WTC11 (cell line): ENCODE results near the gene CLDN5. TPM values are rescaled to one million over a fixed set of nuclear protein-coding genes. Genes with fewer than 3 reads are reported as not detected.
"Not testable (repeated sequence)": the region's sequence is repeated elsewhere in the genome, so short reads cannot be mapped to it uniquely, and the experiment has no call there.

ENCODE experiments used
- ATAC-seq: fragments of 200-7000 bp; cut with Tn5 transposase; 2 replicates; pipeline ENCODE4 v1.10.0; 2021; ENCODE audit warnings: mild to moderate bottlenecking, moderate library complexity
- CTCF ChIA-PET: fragments of 300-600 bp; sonication (Branson Sonifier 250); formaldehyde crosslinking; loops from one replicate; lab custom pipeline; 2021; ENCODE audit warnings: antibody characterized with exemption; lab: Charles Lee
- POLR2A ChIA-PET: fragments of 350-600 bp; sonication (Branson Sonifier 250); formaldehyde crosslinking; loops from one replicate; lab custom pipeline; 2021; ENCODE audit warnings: antibody characterized with exemption; lab: Charles Lee
- DNase-seq: peaks from one replicate; pipeline ENCODE4 v3.0.0; 2021; ENCODE audit warnings: low spot score
- H3K27ac Mint-ChIP-seq: 2 replicates; pipeline ENCODE4 v1.8.0; 2021; ENCODE audit warnings: mixed read lengths
- H3K27me3 Mint-ChIP-seq: 2 replicates; pipeline ENCODE4 v1.8.0; 2021; ENCODE audit warnings: low read depth, mild to moderate bottlenecking, moderate library complexity, mixed read lengths
- H3K36me3 Mint-ChIP-seq: 2 replicates; pipeline ENCODE4 v1.8.0; 2021; ENCODE audit warnings: mixed read lengths
- H3K4me1 Mint-ChIP-seq: 2 replicates; pipeline ENCODE4 v1.8.0; 2022; ENCODE audit warnings: mixed read lengths
- H3K4me3 Mint-ChIP-seq: 2 replicates; pipeline ENCODE4 v1.8.0; 2021; ENCODE audit warnings: mild to moderate bottlenecking, moderate library complexity, mixed read lengths
- H3K9me3 Mint-ChIP-seq: 2 replicates; pipeline ENCODE4 v1.8.0; 2021; ENCODE audit warnings: mixed read lengths
- ATF1 ChIP-seq: sonication (generic); formaldehyde crosslinking; IDR thresholded peaks from 2 replicates; pipeline ENCODE4 v1.8.1; 2023; ENCODE audit warnings: mild to moderate bottlenecking, moderate library complexity, missing genetic modification reagents
- ELF4 ChIP-seq: sonication (generic); formaldehyde crosslinking; IDR thresholded peaks from 2 replicates; pipeline ENCODE4 v1.8.1; 2022; ENCODE audit warnings: low read depth, mild to moderate bottlenecking, moderate library complexity, missing genetic modification reagents
- ETV6 ChIP-seq: sonication (generic); formaldehyde crosslinking; IDR thresholded peaks from 2 replicates; pipeline ENCODE4 v1.8.1; 2022; ENCODE audit warnings: mild to moderate bottlenecking, missing genetic modification reagents
- FOXJ3 ChIP-seq: sonication (generic); formaldehyde crosslinking; IDR thresholded peaks from 2 replicates; pipeline ENCODE4 v1.9.0; 2021; ENCODE audit warnings: missing genetic modification reagents, mild to moderate bottlenecking, borderline replicate concordance
- GABPB1 ChIP-seq: sonication (generic); formaldehyde crosslinking; IDR thresholded peaks from 2 replicates; pipeline ENCODE4 v1.8.1; 2023; ENCODE audit warnings: mild to moderate bottlenecking, missing genetic modification reagents
- GRHL2 ChIP-seq: fragments of 250-450 bp; sonication (Bioruptor Pico); IDR thresholded peaks from 2 replicates; pipeline ENCODE4 v1.8.0; 2022; ENCODE audit warnings: mild to moderate bottlenecking, moderate library complexity; ENCODE audit not compliant: insufficient replicate concordance, severe bottlenecking
- JUN ChIP-seq: sonication (generic); formaldehyde crosslinking; IDR thresholded peaks from 2 replicates; pipeline ENCODE4 v1.8.0; 2023; ENCODE audit warnings: mild to moderate bottlenecking, missing genetic modification reagents
- OVOL2 ChIP-seq: fragments of 250-450 bp; sonication (Bioruptor Pico); IDR thresholded peaks from 2 replicates; pipeline ENCODE4 v1.9.0; 2021; ENCODE audit warnings: mild to moderate bottlenecking, borderline replicate concordance
- PRRX2 ChIP-seq: fragments of 250-450 bp; sonication (Bioruptor Pico); IDR thresholded peaks from 2 replicates; pipeline ENCODE4 v1.8.0; 2021; ENCODE audit warnings: mild to moderate bottlenecking
- SMAD3 ChIP-seq: sonication (generic); formaldehyde crosslinking; IDR thresholded peaks from 2 replicates; pipeline ENCODE4 v1.8.0; 2022; ENCODE audit warnings: missing genetic modification reagents, mild to moderate bottlenecking, borderline replicate concordance
- TEAD4 ChIP-seq: sonication (generic); formaldehyde crosslinking; IDR thresholded peaks from 2 replicates; pipeline ENCODE4 v1.8.0; 2022; ENCODE audit warnings: mild to moderate bottlenecking, missing genetic modification reagents
- ZBTB21 ChIP-seq: sonication (generic); formaldehyde crosslinking; IDR thresholded peaks from 2 replicates; pipeline ENCODE4 v1.8.1; 2023; ENCODE audit warnings: mild to moderate bottlenecking, missing genetic modification reagents, borderline replicate concordance
- ZNF121 ChIP-seq: sonication (generic); formaldehyde crosslinking; IDR thresholded peaks from 2 replicates; pipeline ENCODE4 v1.8.0; 2023; ENCODE audit warnings: missing genetic modification reagents
- ZNF396 ChIP-seq: fragments of 250-450 bp; sonication (Bioruptor Pico); IDR thresholded peaks from 2 replicates; pipeline ENCODE4 v1.8.0; 2021; ENCODE audit warnings: mild to moderate bottlenecking, moderate library complexity, borderline replicate concordance
- ZNF671 ChIP-seq: fragments of 250-450 bp; sonication (Bioruptor Pico); IDR thresholded peaks from 2 replicates; pipeline ENCODE4 v1.8.0; 2021; ENCODE audit warnings: mild to moderate bottlenecking
- total RNA-seq: library from RNA; stranded (reverse); gene quantifications from 3 replicates; pipeline ENCODE4 v1.2.3, GENCODE V29; 2021
- TF ChIP-seq, protein P1 (sequence below): sonication (generic); formaldehyde crosslinking; IDR thresholded peaks from 2 replicates; pipeline ENCODE4 v1.8.1; 2022; ENCODE audit warnings: mild to moderate bottlenecking, moderate library complexity, missing genetic modification reagents
- TF ChIP-seq, protein P2 (sequence below): fragments of 200-600 bp; IDR thresholded peaks from 2 replicates; pipeline ENCODE4 v1.8.0; 2022; ENCODE audit warnings: antibody characterized with exemption
- TF ChIP-seq, protein P3 (sequence below): sonication (generic); formaldehyde crosslinking; IDR thresholded peaks from 2 replicates; pipeline ENCODE4 v1.8.1; 2022; ENCODE audit warnings: missing genetic modification reagents, borderline replicate concordance
- TF ChIP-seq, protein P4 (sequence below): sonication (generic); formaldehyde crosslinking; IDR thresholded peaks from 2 replicates; pipeline ENCODE4 v1.8.1; 2023; ENCODE audit warnings: mild to moderate bottlenecking, missing genetic modification reagents, moderate library complexity
- TF ChIP-seq, protein P5 (sequence below): sonication (generic); formaldehyde crosslinking; IDR thresholded peaks from 2 replicates; pipeline ENCODE4 v1.8.1; 2022; ENCODE audit warnings: mild to moderate bottlenecking, missing genetic modification reagents, moderate library complexity, borderline replicate concordance
- TF ChIP-seq, protein P6 (sequence below): fragments of 250-450 bp; sonication (Bioruptor Pico); IDR thresholded peaks from 2 replicates; pipeline ENCODE4 v1.8.0; 2021; ENCODE audit warnings: mild to moderate bottlenecking
- TF ChIP-seq, protein P7 (sequence below): fragments of 250-450 bp; sonication (Bioruptor Pico); IDR thresholded peaks from 2 replicates; pipeline ENCODE4 v1.9.0; 2021; ENCODE audit warnings: moderate library complexity, mild to moderate bottlenecking, inconsistent platforms, borderline replicate concordance

CLDN5 gene
- total RNA-seq, 1 experiment from 2014 or later = 1.0 TPM

DNA sequence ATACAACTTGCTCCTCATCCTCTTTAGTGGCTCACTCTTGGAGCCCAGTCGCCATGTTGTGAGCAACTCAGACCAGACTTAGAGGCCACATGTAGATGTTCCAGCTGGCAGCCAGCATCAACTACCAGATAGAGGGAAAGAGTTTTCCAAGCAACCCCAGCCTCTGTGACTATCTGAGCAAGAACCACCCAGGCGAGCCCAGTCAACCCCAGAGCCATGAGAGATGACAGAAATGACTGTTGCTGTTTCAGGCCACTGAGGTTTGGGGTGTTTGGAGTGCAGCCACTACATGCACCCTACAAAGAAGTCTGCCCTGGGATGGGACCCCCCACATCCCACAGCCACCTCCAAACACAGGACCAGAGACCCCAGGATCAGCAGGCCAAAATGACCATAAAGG is 24.8 kb upstream of the CLDN5 start (continued):
- no peak for TF ChIP-seq ATF1 (CRISPR knock-in tag)

DNA sequence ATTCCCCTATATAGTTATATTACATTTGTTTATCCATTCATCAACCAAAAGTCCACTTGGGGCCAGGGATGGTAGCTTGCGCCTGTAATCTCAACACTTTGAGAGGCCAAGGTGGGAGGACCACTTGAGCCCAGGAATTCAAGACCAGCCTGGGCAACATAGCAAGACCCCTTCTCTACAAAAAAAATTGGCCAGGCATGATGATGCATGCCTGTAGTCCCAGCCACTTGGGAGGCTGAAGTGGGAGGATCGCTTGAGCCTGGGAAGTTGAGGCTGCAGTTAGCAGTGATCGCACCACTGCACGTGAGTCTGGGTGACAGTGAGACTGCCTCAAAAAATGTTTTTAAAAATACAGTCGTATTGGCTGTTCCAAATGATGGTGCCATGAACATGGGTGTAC is 24.2 kb upstream of the CLDN5 start:
- H3K9me3 Mint-ChIP-seq, H3K27me3 Mint-ChIP-seq, H3K4me1 Mint-ChIP-seq, H3K36me3 Mint-ChIP-seq, ATAC-seq, H3K27ac Mint-ChIP-seq, H3K4me3 Mint-ChIP-seq, DNase-seq, POLR2A ChIA-PET: not testable (repeated sequence)
- CTCF ChIA-PET = interaction anchor here (1.5 kb wide), 1 partner anchor 81 kb away, joined by 3 read pairs; no protein-coding TSS in a partner anchor
- peak; percentile 28; the same call in 1 of the 2 replicates for TF ChIP-seq ZNF121 (CRISPR knock-in tag)

DNA sequence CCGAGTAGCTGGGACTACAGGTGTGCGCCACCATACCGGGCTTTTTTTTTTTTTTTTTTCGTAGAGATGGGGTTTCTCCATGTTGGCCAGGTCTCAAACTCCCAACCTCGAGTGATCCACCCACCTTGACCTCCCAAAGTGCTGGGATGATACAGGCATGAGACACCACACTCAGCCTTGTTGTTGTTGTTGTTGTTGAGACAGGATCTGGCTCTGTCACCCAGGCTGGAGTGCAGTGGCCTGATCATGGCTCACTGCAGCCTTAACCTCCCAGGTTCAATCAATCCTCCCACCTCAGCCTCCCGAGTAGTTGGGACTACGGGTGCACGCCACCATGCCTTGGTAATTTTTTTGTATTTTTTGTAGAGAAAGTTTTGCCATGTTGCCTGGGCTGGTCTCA is 23.4 kb upstream of the CLDN5 start:
- Mint-ChIP-seq H3K27ac (no peak overlapping the region), H3K36me3 (no peaks in the 10 kb centered on the region), H3K9me3 (no peaks in the 10 kb centered on the region), H3K4me1 (no peaks in the 10 kb centered on the region), H3K27me3 (no peaks in the 10 kb centered on the region), H3K4me3 (no peak overlapping the region)
- DNase-seq (no peak), ATAC-seq (no peak)
- ChIA-PET CTCF (no interaction called here), POLR2A (no interaction called here)
- TF ChIP-seq GRHL2 = no peak
- TF ChIP-seq, protein P1, sequence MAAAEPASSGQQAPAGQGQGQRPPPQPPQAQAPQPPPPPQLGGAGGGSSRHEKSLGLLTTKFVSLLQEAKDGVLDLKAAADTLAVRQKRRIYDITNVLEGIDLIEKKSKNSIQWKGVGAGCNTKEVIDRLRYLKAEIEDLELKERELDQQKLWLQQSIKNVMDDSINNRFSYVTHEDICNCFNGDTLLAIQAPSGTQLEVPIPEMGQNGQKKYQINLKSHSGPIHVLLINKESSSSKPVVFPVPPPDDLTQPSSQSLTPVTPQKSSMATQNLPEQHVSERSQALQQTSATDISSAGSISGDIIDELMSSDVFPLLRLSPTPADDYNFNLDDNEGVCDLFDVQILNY (CRISPR knock-in tag) = no peak
- TF ChIP-seq, protein P2, sequence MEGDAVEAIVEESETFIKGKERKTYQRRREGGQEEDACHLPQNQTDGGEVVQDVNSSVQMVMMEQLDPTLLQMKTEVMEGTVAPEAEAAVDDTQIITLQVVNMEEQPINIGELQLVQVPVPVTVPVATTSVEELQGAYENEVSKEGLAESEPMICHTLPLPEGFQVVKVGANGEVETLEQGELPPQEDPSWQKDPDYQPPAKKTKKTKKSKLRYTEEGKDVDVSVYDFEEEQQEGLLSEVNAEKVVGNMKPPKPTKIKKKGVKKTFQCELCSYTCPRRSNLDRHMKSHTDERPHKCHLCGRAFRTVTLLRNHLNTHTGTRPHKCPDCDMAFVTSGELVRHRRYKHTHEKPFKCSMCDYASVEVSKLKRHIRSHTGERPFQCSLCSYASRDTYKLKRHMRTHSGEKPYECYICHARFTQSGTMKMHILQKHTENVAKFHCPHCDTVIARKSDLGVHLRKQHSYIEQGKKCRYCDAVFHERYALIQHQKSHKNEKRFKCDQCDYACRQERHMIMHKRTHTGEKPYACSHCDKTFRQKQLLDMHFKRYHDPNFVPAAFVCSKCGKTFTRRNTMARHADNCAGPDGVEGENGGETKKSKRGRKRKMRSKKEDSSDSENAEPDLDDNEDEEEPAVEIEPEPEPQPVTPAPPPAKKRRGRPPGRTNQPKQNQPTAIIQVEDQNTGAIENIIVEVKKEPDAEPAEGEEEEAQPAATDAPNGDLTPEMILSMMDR = no peak
- no peak for TF ChIP-seq OVOL2 (CRISPR knock-in tag)
- no peak for TF ChIP-seq PRRX2 (CRISPR knock-in tag)
- no peak for TF ChIP-seq ETV6
- no peak for TF ChIP-seq GABPB1
- no peak for TF ChIP-seq TEAD4
- TF ChIP-seq ZNF396 = no peak

DNA sequence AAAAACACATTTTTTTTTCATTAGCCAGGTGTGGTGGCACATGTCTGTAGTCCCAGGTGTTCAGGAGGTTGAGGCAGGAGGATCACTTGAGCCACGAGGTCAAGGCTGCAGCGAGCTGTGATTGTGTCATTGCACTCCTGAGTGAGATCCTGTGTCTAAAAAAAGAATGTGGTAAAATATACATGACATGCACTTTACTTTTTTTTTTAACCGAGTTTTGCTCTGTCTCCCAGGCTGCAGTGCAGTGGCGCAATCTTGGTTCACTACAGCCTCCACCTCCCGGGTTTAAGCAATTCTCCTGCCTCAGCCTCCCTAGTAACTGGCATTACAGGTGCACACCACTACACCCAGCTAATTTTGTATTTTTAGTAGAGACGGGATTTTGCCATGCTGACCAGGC is 22.5 kb upstream of the CLDN5 start:
- CTCF ChIA-PET = no interaction called here
- Mint-ChIP-seq H3K4me3 (no peak overlapping the region), H3K4me1 (no peaks in the 10 kb centered on the region), H3K36me3 (no peaks in the 10 kb centered on the region), H3K9me3 (no peaks in the 10 kb centered on the region), H3K27me3 (no peaks in the 10 kb centered on the region), H3K27ac (no peak overlapping the region)
- POLR2A ChIA-PET = no interaction called here
- DNase-seq (no peak), ATAC-seq (no peak)
- TF ChIP-seq, protein P3, sequence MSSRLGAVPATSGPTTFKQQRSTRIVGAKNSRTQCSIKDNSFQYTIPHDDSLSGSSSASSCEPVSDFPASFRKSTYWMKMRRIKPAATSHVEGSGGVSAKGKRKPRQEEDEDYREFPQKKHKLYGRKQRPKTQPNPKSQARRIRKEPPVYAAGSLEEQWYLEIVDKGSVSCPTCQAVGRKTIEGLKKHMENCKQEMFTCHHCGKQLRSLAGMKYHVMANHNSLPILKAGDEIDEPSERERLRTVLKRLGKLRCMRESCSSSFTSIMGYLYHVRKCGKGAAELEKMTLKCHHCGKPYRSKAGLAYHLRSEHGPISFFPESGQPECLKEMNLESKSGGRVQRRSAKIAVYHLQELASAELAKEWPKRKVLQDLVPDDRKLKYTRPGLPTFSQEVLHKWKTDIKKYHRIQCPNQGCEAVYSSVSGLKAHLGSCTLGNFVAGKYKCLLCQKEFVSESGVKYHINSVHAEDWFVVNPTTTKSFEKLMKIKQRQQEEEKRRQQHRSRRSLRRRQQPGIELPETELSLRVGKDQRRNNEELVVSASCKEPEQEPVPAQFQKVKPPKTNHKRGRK (CRISPR knock-in tag) = no peak
- TF ChIP-seq, protein P4, sequence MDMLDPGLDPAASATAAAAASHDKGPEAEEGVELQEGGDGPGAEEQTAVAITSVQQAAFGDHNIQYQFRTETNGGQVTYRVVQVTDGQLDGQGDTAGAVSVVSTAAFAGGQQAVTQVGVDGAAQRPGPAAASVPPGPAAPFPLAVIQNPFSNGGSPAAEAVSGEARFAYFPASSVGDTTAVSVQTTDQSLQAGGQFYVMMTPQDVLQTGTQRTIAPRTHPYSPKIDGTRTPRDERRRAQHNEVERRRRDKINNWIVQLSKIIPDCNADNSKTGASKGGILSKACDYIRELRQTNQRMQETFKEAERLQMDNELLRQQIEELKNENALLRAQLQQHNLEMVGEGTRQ (CRISPR knock-in tag) = no peak
- TF ChIP-seq OVOL2 (CRISPR knock-in tag) (no peak), ZNF671 (no peak), ZNF396 (no peak), JUN (CRISPR knock-in tag) (no peak), SMAD3 (CRISPR knock-in tag) (no peak), ELF4 (CRISPR knock-in tag) (no peak), ETV6 (no peak), FOXJ3 (CRISPR knock-in tag) (no peak), ZBTB21 (CRISPR knock-in tag) (no peak)
- TF ChIP-seq, protein P5, sequence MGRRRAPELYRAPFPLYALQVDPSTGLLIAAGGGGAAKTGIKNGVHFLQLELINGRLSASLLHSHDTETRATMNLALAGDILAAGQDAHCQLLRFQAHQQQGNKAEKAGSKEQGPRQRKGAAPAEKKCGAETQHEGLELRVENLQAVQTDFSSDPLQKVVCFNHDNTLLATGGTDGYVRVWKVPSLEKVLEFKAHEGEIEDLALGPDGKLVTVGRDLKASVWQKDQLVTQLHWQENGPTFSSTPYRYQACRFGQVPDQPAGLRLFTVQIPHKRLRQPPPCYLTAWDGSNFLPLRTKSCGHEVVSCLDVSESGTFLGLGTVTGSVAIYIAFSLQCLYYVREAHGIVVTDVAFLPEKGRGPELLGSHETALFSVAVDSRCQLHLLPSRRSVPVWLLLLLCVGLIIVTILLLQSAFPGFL = no peak
- TF ChIP-seq, protein P6, sequence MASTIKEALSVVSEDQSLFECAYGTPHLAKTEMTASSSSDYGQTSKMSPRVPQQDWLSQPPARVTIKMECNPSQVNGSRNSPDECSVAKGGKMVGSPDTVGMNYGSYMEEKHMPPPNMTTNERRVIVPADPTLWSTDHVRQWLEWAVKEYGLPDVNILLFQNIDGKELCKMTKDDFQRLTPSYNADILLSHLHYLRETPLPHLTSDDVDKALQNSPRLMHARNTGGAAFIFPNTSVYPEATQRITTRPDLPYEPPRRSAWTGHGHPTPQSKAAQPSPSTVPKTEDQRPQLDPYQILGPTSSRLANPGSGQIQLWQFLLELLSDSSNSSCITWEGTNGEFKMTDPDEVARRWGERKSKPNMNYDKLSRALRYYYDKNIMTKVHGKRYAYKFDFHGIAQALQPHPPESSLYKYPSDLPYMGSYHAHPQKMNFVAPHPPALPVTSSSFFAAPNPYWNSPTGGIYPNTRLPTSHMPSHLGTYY = no peak
- TF ChIP-seq, protein P7, sequence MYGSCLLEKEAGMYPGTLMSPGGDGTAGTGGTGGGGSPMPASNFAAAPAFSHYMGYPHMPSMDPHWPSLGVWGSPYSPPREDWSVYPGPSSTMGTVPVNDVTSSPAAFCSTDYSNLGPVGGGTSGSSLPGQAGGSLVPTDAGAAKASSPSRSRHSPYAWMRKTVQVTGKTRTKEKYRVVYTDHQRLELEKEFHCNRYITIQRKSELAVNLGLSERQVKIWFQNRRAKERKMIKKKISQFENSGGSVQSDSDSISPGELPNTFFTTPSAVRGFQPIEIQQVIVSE = no peak
